K562 (cell line): ENCODE data around the gene ARHGAP9. TPM values are rescaled to one million over a fixed set of nuclear protein-coding genes. Genes with fewer than 3 reads are reported as not detected.

ENCODE experiments used
- ATAC-seq: fragments of 200-7000 bp; cut with Tn5 transposase; 3 replicates; pipeline ENCODE4 v1.9.1; 2020; ENCODE audit warnings: moderate library complexity
- BruUV-seq: library from RNA; stranded (reverse); fragments of 400-500 nt; replicated peaks from 2 replicates; lab custom pipeline; 2021; lab: Mats Ljungman, UMichigan
- CTCF ChIA-PET: fragments of 300-600 bp; formaldehyde crosslinking; extraction: SDS; loops from one replicate; lab custom pipeline; 2021; ENCODE audit warnings: low intra/inter-chr PET ratio; lab: Yijun Ruan, JAX
- POLR2A ChIA-PET: fragments of 300-600, 350-650 bp; sonication (Branson Sonifier 250); formaldehyde crosslinking; extraction: SDS; loops from one replicate; lab custom pipeline; 2021; ENCODE audit warnings: antibody characterized with exemption, inconsistent platforms; lab: Yijun Ruan, JAX
- DNase-seq, 4 experiments: peaks; one replicate each; pipeline versions ENCODE4 v3.0.0 to v3.0.0-alpha.2; 2011 to 2018; ENCODE audit warnings: low spot score in 3 of 4, mixed read lengths in 3 of 4; ENCODE audit errors: extremely low read depth in 1 of 4
- FAIRE-seq: peaks from 2 replicates; lab custom pipeline; 2011; peaks lifted over from hg19 to GRCh38; lab: Jason Lieb, UNC
- H2AFZ ChIP-seq: 2 replicates; pipeline ENCODE4 v1.6.0; 2011; ENCODE audit warnings: low read depth, low read length, control low read depth, inconsistent platforms
- H3K27ac ChIP-seq: fragments of 200-600 bp; 3 replicates; pipeline ENCODE4 v1.8.0; 2011; ENCODE audit warnings: low read depth, mild to moderate bottlenecking, control low read depth, inconsistent platforms, low read length, moderate library complexity, mixed read lengths; ENCODE audit errors: extremely low read depth
- H3K27me3 ChIP-seq, 2 experiments: fragments of 300-600 bp in 1 of 2; 2 replicates in 1 of 2; 3 replicates in 1 of 2; pipeline versions ENCODE4 v1.6.0 to v1.8.0; 2011; ENCODE audit warnings: inconsistent platforms in 2 of 2, low read length in 2 of 2, mild to moderate bottlenecking in 1 of 2, mixed read lengths in 1 of 2, moderate library complexity in 1 of 2; ENCODE audit not compliant: control insufficient read depth in 2 of 2, insufficient read depth in 2 of 2
- H3K36me3 ChIP-seq: fragments of 300-600 bp; 3 replicates; pipeline ENCODE4 v1.8.0; 2011; ENCODE audit warnings: mild to moderate bottlenecking, low read length, inconsistent platforms; ENCODE audit not compliant: control insufficient read depth, insufficient read depth
- H3K4me1 ChIP-seq, 2 experiments: fragments of 200-600 bp in 1 of 2; replicated peaks in 1 of 2; 2 replicates in 1 of 2; 3 replicates in 1 of 2; pipeline versions ENCODE4 v1.5.1 to v1.8.0; 2011; ENCODE audit warnings: inconsistent platforms in 2 of 2, low read length in 2 of 2, mild to moderate bottlenecking in 1 of 2, mixed read lengths in 1 of 2, moderate library complexity in 1 of 2; ENCODE audit not compliant: control insufficient read depth in 2 of 2, insufficient read depth in 2 of 2
- H3K4me2 ChIP-seq: 2 replicates; pipeline ENCODE4 v1.6.1; 2011; ENCODE audit warnings: low read length, control low read depth, inconsistent platforms, mixed read lengths; ENCODE audit not compliant: insufficient read depth
- H3K4me3 ChIP-seq: fragments of 200-600 bp; sonication (generic), shearing (Covaris generic); 2 replicates; pipeline ENCODE4 v1.5.1; 2016; ENCODE audit warnings: control low read depth, inconsistent platforms
- H3K79me2 ChIP-seq: fragments of 200-600 bp; 3 replicates; pipeline ENCODE4 v1.8.0; 2011; ENCODE audit warnings: low read length, inconsistent platforms; ENCODE audit not compliant: control insufficient read depth, insufficient read depth
- H3K9ac ChIP-seq, 2 experiments: 2 replicates each; pipeline versions ENCODE4 v1.6.0 to v1.6.1; 2011; ENCODE audit warnings: low read depth in 2 of 2, low read length in 2 of 2, control low read depth in 1 of 2, inconsistent platforms in 1 of 2, mild to moderate bottlenecking in 1 of 2, mixed read lengths in 1 of 2; ENCODE audit not compliant: insufficient read depth in 1 of 2
- H3K9me1 ChIP-seq: one replicate; pipeline ENCODE4 v1.6.0; 2011; ENCODE audit warnings: inconsistent platforms, mild to moderate bottlenecking, low read length, moderate library complexity; ENCODE audit not compliant: control insufficient read depth, insufficient read depth
- H3K9me3 ChIP-seq: replicated peaks from 2 replicates; pipeline ENCODE4 v1.5.1; 2011; ENCODE audit warnings: low read depth, low read length, inconsistent platforms; ENCODE audit not compliant: control insufficient read depth, insufficient read depth
- H4K20me1 ChIP-seq: replicated peaks from 2 replicates; pipeline ENCODE4 v1.6.1; 2011; ENCODE audit warnings: low read length, inconsistent platforms, mixed read lengths; ENCODE audit not compliant: control insufficient read depth, insufficient read depth
- ADNP ChIP-seq: fragments of 200-800 bp; sonication (Bioruptor generic); IDR thresholded peaks from 2 replicates; pipeline ENCODE4 v1.6.1; 2016; ENCODE audit warnings: missing genetic modification characterization, missing compliant biosample characterization
- ARID1B ChIP-seq: fragments of 450-650 bp; IDR thresholded peaks from 2 replicates; pipeline ENCODE4 v1.6.1; 2016; ENCODE audit warnings: antibody characterized with exemption, mild to moderate bottlenecking, inconsistent platforms
- CBX3 ChIP-seq, 2 experiments: IDR thresholded peaks; 1 replicate in 1 of 2; 2 replicates in 1 of 2; pipeline ENCODE4 v1.6.1; 2012; ENCODE audit warnings: inconsistent platforms in 2 of 2, low read length in 2 of 2, borderline replicate concordance in 1 of 2, control low read depth in 1 of 2
- FOS ChIP-seq: IDR thresholded peaks from 3 replicates; pipeline ENCODE4 v1.6.1; 2011; ENCODE audit not compliant: insufficient read length; ENCODE audit errors: extremely low read depth
- FOXK2 ChIP-seq, 2 experiments: fragments of 450-650 bp; IDR thresholded peaks in 1 of 2; conservative IDR thresholded peaks in 1 of 2; 2 replicates each; pipeline ENCODE4 v1.6.1; 2016; ENCODE audit warnings: low read depth in 2 of 2, mild to moderate bottlenecking in 1 of 2
- MAZ ChIP-seq, 2 experiments: fragments of 450-650 bp in 1 of 2; sonication (generic) in 1 of 2; formaldehyde crosslinking; IDR thresholded peaks in 1 of 2; conservative IDR thresholded peaks in 1 of 2; 2 replicates each; pipeline versions ENCODE4 v1.4.0 to v1.5.0; 2020; ENCODE audit warnings: mild to moderate bottlenecking in 1 of 2, missing genetic modification reagents in 1 of 2
- MECOM ChIP-seq: fragments of 250-450 bp; sonication (Bioruptor Pico); IDR thresholded peaks from 2 replicates; pipeline ENCODE4 v1.8.0; 2022; ENCODE audit warnings: inconsistent platforms
- NFRKB ChIP-seq: fragments of 450-650 bp; IDR thresholded peaks from 2 replicates; pipeline ENCODE4 v1.6.1; 2016; ENCODE audit warnings: low read depth
- RHOXF2B ChIP-seq: fragments of 250-450 bp; sonication (Bioruptor Pico); conservative IDR thresholded peaks from 2 replicates; pipeline ENCODE4 v1.5.1; 2021
- STAT6 ChIP-seq: sonication (generic); formaldehyde crosslinking; IDR thresholded peaks from 2 replicates; pipeline ENCODE4 v1.8.1; 2023; ENCODE audit warnings: mild to moderate bottlenecking, missing genetic modification reagents
- TAF15 ChIP-seq: fragments of 200-400 bp; formaldehyde crosslinking; IDR thresholded peaks from 2 replicates; pipeline ENCODE4 v1.6.1; 2017; ENCODE audit warnings: mild to moderate bottlenecking, low read depth, low read length, moderate library complexity
- ZBTB43 ChIP-seq: sonication (generic); formaldehyde crosslinking; IDR thresholded peaks from 2 replicates; pipeline ENCODE4 v1.8.0; 2023; ENCODE audit warnings: mild to moderate bottlenecking, missing genetic modification reagents
- ZNF121 ChIP-seq: sonication (generic); formaldehyde crosslinking; conservative IDR thresholded peaks from 2 replicates; pipeline ENCODE4 v1.8.0; 2022; ENCODE audit warnings: missing genetic modification reagents
- ZNF124 ChIP-seq: sonication (generic); formaldehyde crosslinking; IDR thresholded peaks from 2 replicates; pipeline ENCODE4 v1.8.1; 2022; ENCODE audit warnings: missing genetic modification reagents
- ZNF263 ChIP-seq: sonication (generic); formaldehyde crosslinking; IDR thresholded peaks from 2 replicates; pipeline ENCODE4 v1.8.0; 2022; ENCODE audit warnings: mild to moderate bottlenecking, missing genetic modification reagents, borderline replicate concordance
- ZNF277 ChIP-seq: fragments of 250-450 bp; sonication (Bioruptor Pico); IDR thresholded peaks from 2 replicates; pipeline ENCODE4 v1.8.0; 2022; ENCODE audit warnings: inconsistent platforms, mild to moderate bottlenecking, moderate library complexity, borderline replicate concordance
- ZNF511 ChIP-seq: sonication (generic); formaldehyde crosslinking; IDR thresholded peaks from 2 replicates; pipeline ENCODE4 v1.8.0; 2022; ENCODE audit warnings: mild to moderate bottlenecking, missing genetic modification reagents
- WGBS: fragments of 100-300 bp; shearing (Covaris generic); methylation state at CpG from one replicate; pipeline ENCODE4 v1.1.6; 2016; ENCODE audit warnings: low coverage, mixed read lengths; ENCODE audit not compliant: insufficient coverage; ENCODE audit errors: missing lambda C conversion rate; 5-methylcytosine and 5-hydroxymethylcytosine counted together
- in situ Hi-C: fragments of 300-500 bp; cut with MboI; formaldehyde crosslinking; loops from 4 replicates; pipeline ENCODE4 v1.15.0; 2018; ENCODE audit warnings: inconsistent platforms, mixed read lengths
- intact Hi-C: fragments of 100-400 bp; cut with micrococcal nuclease; formaldehyde crosslinking; loops from 2 replicates; pipeline ENCODE4 v1.14.2; 2022
- polyA plus RNA-seq, 8 experiments: library from polyadenylated mRNA; depleted of rRNA in 4 of 8; stranded (reverse) in 5 of 8; unstranded in 3 of 8; fragments of >200 nt; fragmentation: Nextera tagmentation in 2 of 8; fragmentation: Illumina TruSeq in 1 of 8; extraction: Ambion mirVana in 2 of 8; extraction: Trizol in 1 of 8; gene quantifications; 2 replicates each; pipeline versions ENCODE4 v1.2.1 to v1.2.3, GENCODE V29; 2011 to 2014; ENCODE audit warnings: inconsistent platforms in 1 of 8, missing spikeins in 1 of 8
- total RNA-seq, 7 experiments: library from RNA; depleted of rRNA in 6 of 7; stranded (reverse); fragments of >200 nt in 6 of 7; fragmentation: Illumina TruSeq in 2 of 7; extraction: Trizol in 2 of 7; gene quantifications; 2 replicates each; pipeline versions ENCODE4 v1.2.1 to v1.2.3, GENCODE V29; 2011 to 2021; ENCODE audit warnings: low replicate concordance in 1 of 7

Gene ARHGAP9
- total and polyA plus RNA-seq, 9 of the 15 experiments (the other 6 are each of a cell fraction or from before 2014, with no cell fraction given): 1.5 to 10.2 (median 5.1) TPM

- BruUV-seq: no TSS peak
- DNase-seq (no peak), FAIRE-seq (no peak), ATAC-seq (no peak)
- Histone ChIP-seq H3K9ac (no peak overlapping the region), H3K36me3 (peaks cover 70% of the 10 kb centered on the region), H3K4me3 (no peak overlapping the region), H3K27me3 (no peaks in the 10 kb centered on the region), H3K27ac (no peak overlapping the region), H4K20me1 (peaks cover 12% of the 10 kb centered on the region), H3K9me1 (no peaks in the 10 kb centered on the region), H3K79me2 (peaks cover 3% of the 10 kb centered on the region; the same call in 1 of the 3 replicates), H3K9me3 (no peaks in the 10 kb centered on the region), H2AFZ (no peak overlapping the region), H3K4me2 (no peak overlapping the region), H3K4me1 (no peaks in the 10 kb centered on the region; a peak in 1 of 5 replicates)
- POLR2A ChIA-PET: interaction anchor here (0.5 to 10.1 kb wide), 6 partner anchors 7 to 52 kb away, joined by 3 to 184 read pairs (median 4); partner anchors contain the start of gene DDIT3
- 93% methylated on average over 4 of the region's 4 CpGs for WGBS
- CTCF ChIA-PET: interaction anchor here (0.6 kb wide), 1 partner anchor 12 kb away, joined by 3 read pairs; the partner anchor contains the start of gene MBD6
- intact Hi-C loops (no loop called here), in situ Hi-C loops (no loop called here)
- TF ChIP-seq RHOXF2B (CRISPR knock-in tag) (no peak), ADNP (tag) (no peak), MECOM (no peak), ZNF511 (CRISPR knock-in tag) (no peak), ZNF121 (CRISPR knock-in tag) (no peak), STAT6 (CRISPR knock-in tag) (no peak), NFRKB (no peak), ZNF277 (no peak), TAF15 (no peak), ZBTB43 (CRISPR knock-in tag) (no peak), ZNF263 (CRISPR knock-in tag) (no peak), CBX3 (IDR thresholded peaks at IDR 0.05; ENCODE audit: borderline replicate concordance in 1 of 2, low read length in 2 of 2) (no peak), MAZ (CRISPR knock-in tag; conservative IDR thresholded peaks at IDR 0.05 in 1 of 2, IDR thresholded peaks at IDR 0.05 in 1 of 2) (no peak), FOS (no peak), ZNF124 (CRISPR knock-in tag) (no peak), FOXK2 (conservative IDR thresholded peaks at IDR 0.05 in 1 of 2, IDR thresholded peaks at IDR 0.05 in 1 of 2; ENCODE audit: low read depth in 2 of 2) (no peak), ARID1B (no peak)
These were observed 31.5 kb upstream of the ARHGAP9 start for GRCh38 chr12:57511161-57511560.
